Caco-2 (cell line): Measurements from ENCODE around the gene SLC17A7. TPM values are rescaled to one million over a fixed set of nuclear protein-coding genes. Genes with fewer than 3 reads are reported as not detected.
"Not testable (repeated sequence)": the region's sequence is repeated elsewhere in the genome, so short reads cannot be mapped to it uniquely, and the experiment has no call there.

Source experiments
- BruUV-seq: library from RNA; stranded (reverse); fragments of 400-500 nt; replicated peaks from 2 replicates; lab custom pipeline; 2021; lab: Mats Ljungman, UMichigan
- CTCF ChIA-PET: fragments of 300-600 bp; sonication (Branson Sonifier 250); formaldehyde crosslinking; loops from one replicate; lab custom pipeline; 2022; ENCODE audit warnings: antibody characterized with exemption; lab: Charles Lee
- POLR2A ChIA-PET: fragments of 300-600 bp; sonication (Branson Sonifier 250); formaldehyde crosslinking; loops from one replicate; lab custom pipeline; 2022; ENCODE audit warnings: antibody characterized with exemption; lab: Charles Lee
- DNase-seq, 2 experiments: peaks; one replicate each; pipeline versions ENCODE4 v3.0.0 to v3.0.0-alpha.2; 2020 to 2022
- H3K27me3 ChIP-seq: replicated peaks from 2 replicates; pipeline ENCODE4 v1.6.0; 2011; ENCODE audit warnings: low read length; ENCODE audit not compliant: control insufficient read depth, insufficient read depth
- H3K36me3 ChIP-seq: 2 replicates; pipeline ENCODE4 v1.5.1; 2011; ENCODE audit warnings: low read length; ENCODE audit not compliant: control insufficient read depth, insufficient read depth
- H3K4me1 ChIP-seq: fragments of 250-450 bp; sonication (Bioruptor Pico); 2 replicates; pipeline ENCODE4 v1.5.1; 2020; ENCODE audit warnings: mild to moderate bottlenecking
- H3K4me3 ChIP-seq: 2 replicates; pipeline ENCODE4 v1.5.1; 2011; ENCODE audit warnings: low read depth, mild to moderate bottlenecking, control low read depth, low read length
- H3K9me3 ChIP-seq: fragments of 250-450 bp; sonication (Bioruptor Pico); 2 replicates; pipeline ENCODE4 v1.5.1; 2020; ENCODE audit warnings: mild to moderate bottlenecking, moderate library complexity
- H3K27ac Mint-ChIP-seq: one replicate; pipeline ENCODE4 v1.8.0; 2022; ENCODE audit warnings: mixed read lengths; ENCODE audit not compliant: unreplicated experiment
- H3K27me3 Mint-ChIP-seq: one replicate; pipeline ENCODE4 v1.8.0; 2022; ENCODE audit warnings: mixed read lengths; ENCODE audit not compliant: insufficient read depth, unreplicated experiment
- H3K36me3 Mint-ChIP-seq: one replicate; pipeline ENCODE4 v1.8.0; 2022; ENCODE audit warnings: mild to moderate bottlenecking, mixed read lengths; ENCODE audit not compliant: insufficient read depth, unreplicated experiment
- H3K4me1 Mint-ChIP-seq: one replicate; pipeline ENCODE4 v1.8.0; 2022; ENCODE audit warnings: low read depth, mixed read lengths; ENCODE audit not compliant: unreplicated experiment
- H3K4me3 Mint-ChIP-seq: one replicate; pipeline ENCODE4 v1.8.0; 2022; ENCODE audit warnings: mild to moderate bottlenecking, moderate library complexity, mixed read lengths; ENCODE audit not compliant: unreplicated experiment
- H3K9me3 Mint-ChIP-seq: one replicate; pipeline ENCODE4 v1.8.0; 2022; ENCODE audit warnings: mixed read lengths; ENCODE audit not compliant: unreplicated experiment
- intact Hi-C: fragments of 100-400 bp; cut with micrococcal nuclease; formaldehyde crosslinking; loops from one replicate; pipeline ENCODE4 v1.10.0; 2022; ENCODE audit not compliant: unreplicated experiment
- total RNA-seq: library from RNA; stranded (reverse); gene quantifications from 2 replicates; pipeline ENCODE4 v1.2.3, GENCODE V29; 2022
- TF ChIP-seq, protein P1 (sequence below), 2 experiments: fragments of 200-600 bp in 1 of 2; IDR thresholded peaks; 1 replicate in 1 of 2; 2 replicates in 1 of 2; pipeline versions ENCODE4 v1.5.1 to v1.8.0; 2011 to 2022; ENCODE audit warnings: antibody characterized with exemption in 1 of 2, control low read depth in 1 of 2, inconsistent platforms in 1 of 2, low read depth in 1 of 2, low read length in 1 of 2, mild to moderate bottlenecking in 1 of 2, moderate library complexity in 1 of 2; ENCODE audit not compliant: insufficient read depth in 1 of 2, severe bottlenecking in 1 of 2, unreplicated experiment in 1 of 2

The SLC17A7 gene
- total RNA-seq, 1 experiment from 2014 or later, result 0.36 TPM

DNA sequence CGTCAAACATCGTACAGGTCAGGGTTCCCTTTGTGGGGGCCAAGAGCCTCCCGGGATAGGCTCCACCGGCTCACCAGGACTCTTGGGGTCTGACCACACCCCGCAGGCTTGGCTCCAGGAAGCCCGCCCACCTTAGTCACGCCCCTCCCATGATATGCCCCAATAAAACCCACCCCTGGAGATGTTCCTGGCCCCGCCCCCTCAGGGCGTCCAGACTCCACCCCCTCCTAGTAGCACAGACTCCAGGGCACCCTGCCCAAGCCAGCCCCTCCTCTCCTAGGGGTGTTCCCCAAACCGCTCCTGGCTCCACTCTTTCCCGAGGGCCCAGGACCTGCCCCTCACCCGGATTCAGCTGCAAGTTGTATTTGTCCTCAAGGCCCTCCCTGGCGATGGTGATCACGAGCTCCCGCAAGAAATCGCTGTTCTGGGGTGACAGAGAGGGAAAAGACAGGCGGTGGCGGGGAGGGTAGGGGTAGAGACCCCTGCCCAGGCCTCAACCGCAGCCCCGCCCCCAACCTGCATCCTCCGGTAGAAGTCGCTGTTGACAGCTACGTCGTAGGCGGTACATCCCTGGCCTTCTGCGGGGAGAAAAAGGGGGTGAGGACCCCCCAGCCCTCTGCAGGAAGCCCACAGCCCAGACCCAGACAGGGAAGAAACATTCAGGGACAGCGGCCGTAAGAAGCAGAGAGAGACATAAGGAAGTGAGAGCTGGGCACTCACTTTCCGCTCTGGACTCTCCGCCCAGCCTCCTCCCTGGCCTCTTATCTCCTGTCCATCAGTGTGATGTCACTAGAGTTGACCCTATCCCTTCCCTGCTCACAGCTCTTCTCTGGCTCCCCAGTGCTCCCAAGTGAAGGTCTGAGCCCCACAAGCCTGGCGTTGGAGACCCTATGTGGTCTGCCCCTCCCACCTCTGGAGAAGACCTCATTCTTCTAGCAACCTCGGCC is 6.4 kb upstream of the SLC17A7 start:
- H3K9me3 ChIP-seq, result no peaks in the 10 kb centered on the region
- H3K27ac Mint-ChIP-seq, result peak overlapping the region; percentile 49
- POLR2A ChIA-PET, result no interaction called here
- H3K4me3 ChIP-seq, result no peak overlapping the region
- TF ChIP-seq, protein P1, sequence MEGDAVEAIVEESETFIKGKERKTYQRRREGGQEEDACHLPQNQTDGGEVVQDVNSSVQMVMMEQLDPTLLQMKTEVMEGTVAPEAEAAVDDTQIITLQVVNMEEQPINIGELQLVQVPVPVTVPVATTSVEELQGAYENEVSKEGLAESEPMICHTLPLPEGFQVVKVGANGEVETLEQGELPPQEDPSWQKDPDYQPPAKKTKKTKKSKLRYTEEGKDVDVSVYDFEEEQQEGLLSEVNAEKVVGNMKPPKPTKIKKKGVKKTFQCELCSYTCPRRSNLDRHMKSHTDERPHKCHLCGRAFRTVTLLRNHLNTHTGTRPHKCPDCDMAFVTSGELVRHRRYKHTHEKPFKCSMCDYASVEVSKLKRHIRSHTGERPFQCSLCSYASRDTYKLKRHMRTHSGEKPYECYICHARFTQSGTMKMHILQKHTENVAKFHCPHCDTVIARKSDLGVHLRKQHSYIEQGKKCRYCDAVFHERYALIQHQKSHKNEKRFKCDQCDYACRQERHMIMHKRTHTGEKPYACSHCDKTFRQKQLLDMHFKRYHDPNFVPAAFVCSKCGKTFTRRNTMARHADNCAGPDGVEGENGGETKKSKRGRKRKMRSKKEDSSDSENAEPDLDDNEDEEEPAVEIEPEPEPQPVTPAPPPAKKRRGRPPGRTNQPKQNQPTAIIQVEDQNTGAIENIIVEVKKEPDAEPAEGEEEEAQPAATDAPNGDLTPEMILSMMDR (IDR thresholded peaks at IDR 0.05; ENCODE audit: insufficient read depth in 1 of 2, low read depth in 1 of 2, low read length in 1 of 2, severe bottlenecking in 1 of 2, unreplicated experiment in 1 of 2), result no peak
- intact Hi-C loops, result no loop called here
- peaks cover 16% of the 10 kb centered on the region for H3K4me1 Mint-ChIP-seq
- no peaks in the 10 kb centered on the region for H3K27me3 ChIP-seq
- peaks cover 59% of the 10 kb centered on the region for H3K36me3 Mint-ChIP-seq
- peaks cover 5% of the 10 kb centered on the region; the same call in 1 of the 2 replicates for H3K36me3 ChIP-seq
- peak in 1 of 2 experiments; percentile 66 for DNase-seq
- H3K9me3 Mint-ChIP-seq, result no peaks in the 10 kb centered on the region
- H3K27me3 Mint-ChIP-seq, result peaks cover under 1% of the 10 kb centered on the region
- H3K4me3 Mint-ChIP-seq, result no peak overlapping the region
- no TSS peak for BruUV-seq
- no peaks in the 10 kb centered on the region for H3K4me1 ChIP-seq
- CTCF ChIA-PET, result interaction anchor here (0.7 kb wide), 1 partner anchor 12 kb away, joined by 3 read pairs; no protein-coding TSS in a partner anchor

DNA sequence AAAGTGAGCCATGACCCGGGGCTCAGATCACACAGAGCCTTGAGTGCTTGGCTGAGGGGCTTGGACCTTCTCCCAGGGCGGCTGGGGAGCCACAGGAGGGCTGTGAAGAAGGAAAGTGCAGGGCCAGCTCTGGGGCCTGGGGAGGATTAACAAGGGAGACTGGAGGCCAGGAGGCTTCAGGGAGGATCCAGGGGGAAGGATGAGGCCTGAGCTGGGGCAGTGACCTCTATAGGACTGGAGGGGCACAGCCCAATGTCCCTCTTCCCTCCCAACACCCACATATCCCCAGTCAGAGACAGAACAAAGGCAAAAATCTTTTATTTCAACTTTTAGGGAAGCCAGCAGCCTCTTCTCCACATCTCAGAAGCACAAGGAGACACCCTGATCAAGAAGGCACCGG is 4.7 kb upstream of the SLC17A7 start:
- Histone ChIP-seq H3K9me3 (no peaks in the 10 kb centered on the region), H3K4me1 (0 out of 2 replicates have a peak, but pooled peaks cover 3% of the 10 kb centered on the region), H3K36me3 (peaks cover 5% of the 10 kb centered on the region; the same call in 1 of the 2 replicates), H3K27me3 (peaks cover 3% of the 10 kb centered on the region), H3K4me3 (no peak overlapping the region)
- no peak for DNase-seq
- peaks cover 26% of the 10 kb centered on the region for H3K4me1 Mint-ChIP-seq
- H3K36me3 Mint-ChIP-seq, result peaks cover 45% of the 10 kb centered on the region
- no peak overlapping the region for H3K4me3 Mint-ChIP-seq
- intact Hi-C loops, result no loop called here
- no TSS peak for BruUV-seq
- TF ChIP-seq, protein P1 (IDR thresholded peaks at IDR 0.05; ENCODE audit: insufficient read depth in 1 of 2, low read depth in 1 of 2, low read length in 1 of 2, severe bottlenecking in 1 of 2, unreplicated experiment in 1 of 2), result no peak
- ChIA-PET CTCF (interaction anchor here (0.7 to 1.5 kb wide), 2 partner anchors 53 to 57 kb away, joined by 5 read pairs; no protein-coding TSS in a partner anchor), POLR2A (no interaction called here)
- H3K9me3 Mint-ChIP-seq, result peaks cover under 1% of the 10 kb centered on the region
- H3K27me3 Mint-ChIP-seq, result peaks cover 14% of the 10 kb centered on the region
- no peak overlapping the region for H3K27ac Mint-ChIP-seq

GRCh38 chr19:49444100-49444700 is 2.9 kb upstream of the SLC17A7 start:
- Mint-ChIP-seq H3K4me3 (peak overlapping the region; percentile 79), H3K4me1 (peaks cover 23% of the 10 kb centered on the region), H3K36me3 (peaks cover 30% of the 10 kb centered on the region), H3K27ac (peak overlapping the region; percentile 46), H3K27me3 (peaks cover 27% of the 10 kb centered on the region)
- POLR2A ChIA-PET, result interaction anchor here (0.8 kb wide), 1 partner anchor 9 kb away, joined by 3 read pairs; the partner anchor contains the start of gene ALDH16A1
- H3K9me3 ChIP-seq, H3K4me1 ChIP-seq, H3K9me3 Mint-ChIP-seq, H3K36me3 ChIP-seq, intact Hi-C loops, H3K27me3 ChIP-seq, DNase-seq, H3K4me3 ChIP-seq, BruUV-seq: not testable (repeated sequence)
- CTCF ChIA-PET, result interaction anchor here (0.7 to 1.5 kb wide), 4 partner anchors 19 to 115 kb away, joined by 3 to 7 read pairs (median 5); no protein-coding TSS in a partner anchor
